H1 (cell line): ENCODE results near the gene IGF2BP3. TPM values are rescaled to one million over a fixed set of nuclear protein-coding genes. Genes with fewer than 3 reads are reported as not detected.

Source experiments
- CTCF ChIA-PET: fragments of 300-600 bp; sonication (Branson Sonifier 250); formaldehyde crosslinking; loops from one replicate; lab custom pipeline; 2021; ENCODE audit not compliant: partially characterized antibody; lab: Charles Lee
- POLR2A ChIA-PET: fragments of 300-600 bp; sonication (Branson Sonifier 250); formaldehyde crosslinking; loops from one replicate; lab custom pipeline; 2021; ENCODE audit warnings: inconsistent platforms; ENCODE audit not compliant: partially characterized antibody; lab: Charles Lee
- DNase-seq, 2 experiments: peaks; one replicate each; pipeline versions ENCODE4 v3.0.0 to v3.0.0-alpha.2; 2010 to 2022; ENCODE audit warnings: low spot score in 2 of 2, low read depth in 1 of 2, mixed read lengths in 1 of 2
- FAIRE-seq: peaks from 2 replicates; lab custom pipeline; 2011; peaks lifted over from hg19 to GRCh38; lab: Jason Lieb, UNC
- H2AFZ ChIP-seq: 2 replicates; pipeline ENCODE4 v1.8.1; 2012; ENCODE audit warnings: low read length, inconsistent platforms
- H2AK5ac ChIP-seq: 2 replicates; pipeline ENCODE4 v1.6.1; 2013; ENCODE audit warnings: low read depth, low read length
- H2BK120ac ChIP-seq: replicated peaks from 2 replicates; pipeline ENCODE3; 2013; ENCODE audit warnings: low read depth, low read length, inconsistent platforms
- H2BK12ac ChIP-seq: 2 replicates; pipeline ENCODE4 v1.6.1; 2013; ENCODE audit warnings: low read depth, low read length
- H2BK15ac ChIP-seq: 2 replicates; pipeline ENCODE4 v1.6.1; 2013; ENCODE audit warnings: low read length
- H2BK20ac ChIP-seq: 2 replicates; pipeline ENCODE4 v1.6.1; 2013; ENCODE audit warnings: low read length
- H2BK5ac ChIP-seq: 2 replicates; pipeline ENCODE4 v1.6.1; 2013; ENCODE audit warnings: low read depth, low read length
- H3K14ac ChIP-seq: 2 replicates; pipeline ENCODE4 v1.6.1; 2013; ENCODE audit warnings: inconsistent platforms; ENCODE audit not compliant: insufficient read length
- H3K18ac ChIP-seq: 2 replicates; pipeline ENCODE4 v1.6.1; 2013; ENCODE audit warnings: low read length; ENCODE audit errors: extremely low read depth
- H3K23ac ChIP-seq: 2 replicates; pipeline ENCODE4 v1.6.1; 2013; ENCODE audit warnings: inconsistent platforms; ENCODE audit not compliant: insufficient read length
- H3K23me2 ChIP-seq: 2 replicates; pipeline ENCODE4 v1.6.1; 2013; ENCODE audit warnings: low read depth, low read length
- H3K27ac ChIP-seq: 2 replicates; pipeline ENCODE4 v1.6.1; 2011; ENCODE audit warnings: low read depth, low read length, inconsistent platforms
- H3K27me3 ChIP-seq, 4 experiments: replicated peaks in 1 of 4; 1 replicate in 1 of 4; 2 replicates in 3 of 4; pipeline versions ENCODE4 v1.6.1 to v1.8.1; 2011 to 2013; ENCODE audit warnings: low read length in 3 of 4, mild to moderate bottlenecking in 3 of 4, inconsistent platforms in 2 of 4, mixed read lengths in 2 of 4, moderate library complexity in 1 of 4; ENCODE audit not compliant: control insufficient read depth in 3 of 4, insufficient read depth in 3 of 4; ENCODE audit errors: extremely low read depth in 1 of 4
- H3K36me3 ChIP-seq, 4 experiments: 2 replicates each; pipeline versions ENCODE4 v1.6.1 to v1.8.1; 2011 to 2013; ENCODE audit warnings: mild to moderate bottlenecking in 4 of 4, low read length in 3 of 4, moderate library complexity in 2 of 4, control low read depth in 1 of 4, inconsistent platforms in 1 of 4; ENCODE audit not compliant: insufficient read depth in 4 of 4, control insufficient read depth in 2 of 4
- H3K4ac ChIP-seq: replicated peaks from 2 replicates; pipeline ENCODE3; 2013; ENCODE audit warnings: low read length, low read depth, mixed read lengths, inconsistent platforms; ENCODE audit not compliant: insufficient read length
- H3K4me1 ChIP-seq, 4 experiments: replicated peaks in 1 of 4; 1 replicate in 1 of 4; 2 replicates in 3 of 4; pipeline versions ENCODE4 v1.6.1 to v1.8.1; 2011 to 2013; ENCODE audit warnings: low read length in 3 of 4, inconsistent platforms in 2 of 4, mixed read lengths in 1 of 4; ENCODE audit not compliant: insufficient read depth in 4 of 4, control insufficient read depth in 3 of 4
- H3K4me2 ChIP-seq, 2 experiments: 2 replicates each; pipeline versions ENCODE4 v1.6.1 to v1.8.1; 2011 to 2013; ENCODE audit warnings: low read depth in 2 of 2, low read length in 2 of 2, control low read depth in 1 of 2, inconsistent platforms in 1 of 2, mild to moderate bottlenecking in 1 of 2; ENCODE audit not compliant: insufficient read depth in 1 of 2
- H3K4me3 ChIP-seq, 4 experiments: fragments of 200-600, 300-600 bp in 1 of 4; sonication (generic), shearing (Covaris generic), sonication (Bioruptor Twin) in 1 of 4; 2 replicates each; pipeline versions ENCODE4 v1.5.1 to v1.8.1; 2011 to 2016; ENCODE audit warnings: low read length in 4 of 4, low read depth in 3 of 4, control low read depth in 2 of 4, inconsistent platforms in 2 of 4, mild to moderate bottlenecking in 2 of 4, mixed read lengths in 1 of 4, moderate library complexity in 1 of 4; ENCODE audit not compliant: insufficient read depth in 2 of 4; ENCODE audit errors: extremely low read depth in 1 of 4
- H3K56ac ChIP-seq: replicated peaks from 2 replicates; pipeline ENCODE3; 2013; ENCODE audit warnings: low read depth, mild to moderate bottlenecking, mixed read lengths, low read length, inconsistent platforms; ENCODE audit not compliant: insufficient read length
- H3K79me1 ChIP-seq: 2 replicates; pipeline ENCODE4 v1.6.1; 2013; ENCODE audit warnings: low read depth, low read length, control low read depth
- H3K79me2 ChIP-seq, 2 experiments: 2 replicates each; pipeline versions ENCODE4 v1.6.1 to v1.8.1; 2012 to 2013; ENCODE audit warnings: low read length in 2 of 2, mild to moderate bottlenecking in 2 of 2, inconsistent platforms in 1 of 2; ENCODE audit not compliant: insufficient read depth in 2 of 2, control insufficient read depth in 1 of 2
- H3K9ac ChIP-seq, 4 experiments: replicated peaks in 1 of 4; 1 replicate in 1 of 4; 2 replicates in 3 of 4; pipeline versions ENCODE4 v1.6.1 to v1.8.1; 2011 to 2013; ENCODE audit warnings: low read depth in 3 of 4, low read length in 3 of 4, control low read depth in 2 of 4, mild to moderate bottlenecking in 2 of 4, moderate library complexity in 2 of 4, inconsistent platforms in 1 of 4; ENCODE audit errors: extremely low read depth in 1 of 4
- H3K9me3 ChIP-seq, 2 experiments: 2 replicates each; pipeline versions ENCODE4 v1.6.1 to v1.8.1; 2012 to 2013; ENCODE audit warnings: mild to moderate bottlenecking in 2 of 2, moderate library complexity in 2 of 2, control low read depth in 1 of 2, inconsistent platforms in 1 of 2, low read depth in 1 of 2, low read length in 1 of 2, mixed read lengths in 1 of 2; ENCODE audit not compliant: insufficient read depth in 2 of 2
- H4K20me1 ChIP-seq, 2 experiments: replicated peaks in 1 of 2; 2 replicates each; pipeline versions ENCODE3 to v1.8.1; 2011 to 2013; ENCODE audit warnings: inconsistent platforms in 2 of 2, low read length in 2 of 2, mild to moderate bottlenecking in 1 of 2; ENCODE audit not compliant: insufficient read depth in 2 of 2, control insufficient read depth in 1 of 2
- H4K5ac ChIP-seq: 2 replicates; pipeline ENCODE4 v1.6.1; 2013; ENCODE audit warnings: low read length, low read depth, mixed read lengths, inconsistent platforms; ENCODE audit not compliant: insufficient read length
- H4K8ac ChIP-seq: 2 replicates; pipeline ENCODE4 v1.8.0; 2013; ENCODE audit warnings: mild to moderate bottlenecking, moderate library complexity, low read length, inconsistent platforms; ENCODE audit not compliant: insufficient read depth; ENCODE audit errors: extremely low read depth
- H4K91ac ChIP-seq: replicated peaks from 2 replicates; pipeline ENCODE3; 2013; ENCODE audit warnings: low read length, mixed read lengths, inconsistent platforms; ENCODE audit not compliant: insufficient read length
- BCL11A ChIP-seq, 2 experiments: IDR thresholded peaks; one replicate each; pipeline ENCODE4 v1.6.1; 2011; ENCODE audit warnings: low read depth in 2 of 2, low read length in 2 of 2, mild to moderate bottlenecking in 2 of 2
- CTCF ChIP-seq, 3 experiments: IDR thresholded peaks; 1 replicate in 2 of 3; 2 replicates in 1 of 3; pipeline versions ENCODE4 v1.5.1 to v1.6.1; 2011; ENCODE audit warnings: low read length in 3 of 3, mild to moderate bottlenecking in 3 of 3, inconsistent platforms in 2 of 3, low read depth in 1 of 3, moderate library complexity in 1 of 3; ENCODE audit not compliant: insufficient read depth in 1 of 3; ENCODE audit errors: control extremely low read depth in 1 of 3
- GABPA ChIP-seq: IDR thresholded peaks from 2 replicates; pipeline ENCODE4 v1.6.1; 2011; ENCODE audit warnings: mild to moderate bottlenecking, low read length, moderate library complexity, borderline replicate concordance; ENCODE audit not compliant: insufficient read depth
- MAX ChIP-seq: IDR thresholded peaks from 2 replicates; pipeline ENCODE4 v1.6.1; 2012; ENCODE audit warnings: inconsistent platforms
- PHF8 ChIP-seq: fragments of 200-600 bp; sonication (generic); conservative IDR thresholded peaks from 2 replicates; pipeline ENCODE4 v1.7.1; 2012; ENCODE audit warnings: low read depth, mild to moderate bottlenecking, inconsistent platforms, low read length, moderate library complexity
- RAD21 ChIP-seq, 2 experiments: IDR thresholded peaks in 1 of 2; conservative IDR thresholded peaks in 1 of 2; 2 replicates each; pipeline ENCODE4 v1.6.1; 2011; ENCODE audit warnings: low read depth in 2 of 2, low read length in 2 of 2, improper control_type of control experiment in 1 of 2, inconsistent platforms in 1 of 2, mild to moderate bottlenecking in 1 of 2, moderate library complexity in 1 of 2
- SP1 ChIP-seq: IDR thresholded peaks from 2 replicates; pipeline ENCODE4 v1.6.1; 2011; ENCODE audit warnings: low read depth, low read length
- SRF ChIP-seq: IDR thresholded peaks from 2 replicates; pipeline ENCODE4 v1.6.1; 2011; ENCODE audit warnings: mild to moderate bottlenecking, low read depth, low read length, moderate library complexity
- USF2 ChIP-seq: IDR thresholded peaks from 2 replicates; pipeline ENCODE4 v1.6.1; 2011; ENCODE audit warnings: low read length, improper control_type of control experiment
- WGBS, 2 experiments: shearing (Covaris generic) in 1 of 2; methylation state at CpG; one replicate each; pipeline versions ENCODE4 v1.1.6 to v1.1.7; 2013 to 2015; ENCODE audit warnings: low lambda C conversion rate in 2 of 2, mixed read lengths in 2 of 2, inconsistent platforms in 1 of 2, low coverage in 1 of 2, missing lambda C conversion rate in 1 of 2; ENCODE audit not compliant: insufficient replicate concordance in 2 of 2, insufficient coverage in 1 of 2, insufficient read length in 1 of 2; ENCODE audit errors: extremely low coverage in 1 of 2, missing lambda C conversion rate in 1 of 2; 5-methylcytosine and 5-hydroxymethylcytosine counted together
- polyA plus RNA-seq, 7 experiments: library from polyadenylated mRNA; depleted of rRNA in 3 of 7; stranded (reverse) in 5 of 7; unstranded in 2 of 7; fragments of >200 nt in 5 of 7; fragments of 200-250 nt in 2 of 7; gene quantifications; 1 replicate in 5 of 7; 2 replicates in 1 of 7; 4 replicates in 1 of 7; pipeline versions ENCODE4 v1.2.1 to v1.2.3, GENCODE V29; 2011 to 2013; ENCODE audit warnings: missing spikeins in 2 of 7, mixed read lengths in 2 of 7
- total RNA-seq: library from RNA; stranded (reverse); fragmentation: NEBNext Ultra II Directional; extraction: Animal tissue kit (Norgen Biotek cat#: 25700); gene quantifications from 2 replicates; pipeline ENCODE4 v1.2.1, GENCODE V29; 2021

The IGF2BP3 gene
- total and polyA plus RNA-seq, 2 of the 8 experiments (the other 6 are each of a cell fraction or from before 2014, with no cell fraction given) = 66.3 to 193 TPM

- H2BK12ac ChIP-seq = no peak overlapping the region
- no peak overlapping the region for H3K9ac ChIP-seq
- no peak overlapping the region for H3K4me2 ChIP-seq
- POLR2A ChIA-PET = interaction anchor here (1.2 kb wide), 1 partner anchor 266 kb away, joined by 4 read pairs; no protein-coding TSS in a partner anchor
- no peaks in the 10 kb centered on the region for H3K27me3 ChIP-seq
- H2BK15ac ChIP-seq = no peak overlapping the region
- FAIRE-seq = no peak
- no peak overlapping the region for H3K4ac ChIP-seq
- H2AK5ac ChIP-seq = no peak overlapping the region
- 88% methylated on average over 7 of the region's 7 CpGs; no CpG with 5 or more reads in 1 of the 2 experiments for WGBS, 2 experiments
- no peak overlapping the region for H4K91ac ChIP-seq
- H3K23ac ChIP-seq = no peak overlapping the region
- no peaks in the 10 kb centered on the region for H3K9me3 ChIP-seq
- no peak overlapping the region for H2BK120ac ChIP-seq
- no peak overlapping the region for H2AFZ ChIP-seq
- H3K79me1 ChIP-seq = no peaks in the 10 kb centered on the region
- H3K79me2 ChIP-seq = no peaks in the 10 kb centered on the region
- DNase-seq = no peak
- H3K36me3 ChIP-seq = no peaks in the 10 kb centered on the region
- H2BK5ac ChIP-seq = no peak overlapping the region
- no peak overlapping the region for H3K56ac ChIP-seq
- H3K4me3 ChIP-seq = no peak overlapping the region
- CTCF ChIA-PET = interaction anchor here (1.2 to 17.4 kb wide), 4 partner anchors 9 to 29 kb away, joined by 3 to 241 read pairs (median 6); no protein-coding TSS in a partner anchor
- H4K20me1 ChIP-seq = no peaks in the 10 kb centered on the region
- no peak overlapping the region for H3K18ac ChIP-seq
- H4K8ac ChIP-seq = no peak overlapping the region
- no peak overlapping the region for H4K5ac ChIP-seq
- H3K4me1 ChIP-seq = no peaks in the 10 kb centered on the region; a peak in 1 of 7 replicates
- H2BK20ac ChIP-seq = no peak overlapping the region
- no peaks in the 10 kb centered on the region for H3K23me2 ChIP-seq
- no peak overlapping the region for H3K27ac ChIP-seq
- H3K14ac ChIP-seq = no peak overlapping the region
- TF ChIP-seq RAD21 (IDR thresholded peaks at IDR 0.05 in 1 of 2, conservative IDR thresholded peaks at IDR 0.05 in 1 of 2; ENCODE audit: low read depth in 2 of 2, low read length in 2 of 2) (no peak), GABPA (no peak), CTCF (IDR thresholded peaks at IDR 0.05; ENCODE audit: control extremely low read depth in 1 of 3, insufficient read depth in 1 of 3, low read depth in 1 of 3, low read length in 3 of 3) (no peak), SP1 (no peak), MAX (no peak), BCL11A (IDR thresholded peaks at IDR 0.05; ENCODE audit: low read depth in 2 of 2, low read length in 2 of 2) (no peak), PHF8 (no peak), USF2 (no peak), SRF (no peak)
Measured at GRCh38 chr7:23264916-23265458, 205.3 kb downstream of the IGF2BP3 start.
